Ovary (tissue), 3 donors: Measurements from ENCODE around the gene DST.

Experiments
- CTCF ChIP-seq, 3 donors: fragments of 450-650 bp in 2 of 3; fragments of 200-600 bp in 1 of 3; IDR thresholded peaks; one replicate each; pipeline versions ENCODE4 v1.5.1 to v1.8.0; 2016 to 2022; ENCODE audit warnings: antibody characterized with exemption in 3 of 3, mild to moderate bottlenecking in 1 of 3
- EP300 ChIP-seq: sonication (generic); formaldehyde crosslinking; IDR thresholded peaks from one replicate; pipeline ENCODE4 v1.6.1; 2017; ENCODE audit warnings: antibody characterized with exemption
- POLR2A ChIP-seq: fragments of 450-650 bp; IDR thresholded peaks from one replicate; pipeline ENCODE4 v1.6.1; 2017; ENCODE audit warnings: antibody characterized with exemption, mild to moderate bottlenecking, moderate library complexity
- donor health status: DM: no; HTN: no; CAD: no.

DNA sequence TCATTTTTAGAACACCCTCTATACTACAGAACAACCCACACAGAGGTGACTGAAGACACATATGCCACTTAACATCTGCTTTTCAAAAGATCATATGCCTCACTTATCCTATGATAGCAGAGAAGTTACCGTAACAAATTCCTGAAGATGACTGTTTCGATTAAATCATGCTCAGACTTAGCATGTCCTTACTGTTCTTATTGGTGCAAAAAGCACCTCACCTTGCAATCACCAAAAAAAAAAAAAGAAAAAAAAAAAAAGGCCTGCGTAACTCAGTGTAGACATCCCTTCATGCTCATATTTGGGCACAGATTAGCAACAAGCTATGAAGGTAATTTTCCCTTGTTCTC, 17.7 kb upstream of the DST start:
- TF ChIP-seq CTCF (IDR thresholded peaks at IDR 0.05) (no peak), POLR2A (no peak), EP300 (no peak)
